ENCODE results near the gene AGTPBP1.
"Not testable (repeated sequence)": the region's sequence is repeated elsewhere in the genome, so short reads cannot be mapped to it uniquely, and the experiment has no call there.

DNA sequence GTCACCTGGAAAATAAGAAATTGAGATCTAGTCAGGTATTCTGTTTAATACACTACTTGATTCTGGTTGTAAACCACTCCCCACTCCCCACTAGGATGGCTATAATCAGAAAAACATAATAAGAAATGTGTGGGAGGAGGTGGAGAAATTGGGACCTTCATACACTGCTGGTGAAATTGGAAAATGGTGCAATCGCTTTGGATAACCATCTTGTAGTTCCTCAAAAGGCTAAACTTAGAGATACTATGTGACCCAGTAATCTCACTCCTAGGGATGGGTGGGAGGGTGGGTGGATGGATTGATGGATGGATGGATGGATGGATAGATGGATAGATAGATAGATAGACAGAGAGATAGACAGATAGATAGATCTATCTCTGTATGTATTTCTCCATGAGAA lies 14.5 kb upstream of the AGTPBP1 start:
- not testable (repeated sequence) for TF ChIP-seq EZH2phosphoT487 (IDR thresholded peaks at IDR 0.05; ENCODE audit: borderline replicate concordance, low read depth); RAD21 (IDR thresholded peaks at IDR 0.05; ENCODE audit: low read length); TAF1 (IDR thresholded peaks at IDR 0.05; ENCODE audit: borderline replicate concordance, low read depth, low read length); TEAD4 (IDR thresholded peaks at IDR 0.05; ENCODE audit: borderline replicate concordance, insufficient read depth)
- TF ChIP-seq, protein P1, sequence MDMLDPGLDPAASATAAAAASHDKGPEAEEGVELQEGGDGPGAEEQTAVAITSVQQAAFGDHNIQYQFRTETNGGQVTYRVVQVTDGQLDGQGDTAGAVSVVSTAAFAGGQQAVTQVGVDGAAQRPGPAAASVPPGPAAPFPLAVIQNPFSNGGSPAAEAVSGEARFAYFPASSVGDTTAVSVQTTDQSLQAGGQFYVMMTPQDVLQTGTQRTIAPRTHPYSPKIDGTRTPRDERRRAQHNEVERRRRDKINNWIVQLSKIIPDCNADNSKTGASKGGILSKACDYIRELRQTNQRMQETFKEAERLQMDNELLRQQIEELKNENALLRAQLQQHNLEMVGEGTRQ (IDR thresholded peaks at IDR 0.05; ENCODE audit: borderline replicate concordance, low read depth, low read length): not testable (repeated sequence)

All from SK-N-SH (cell line).